LNCAP (cell line): ENCODE results near the gene MYO18B.

ENCODE experiments used
- CTCF ChIP-seq: fragments of 450-650 bp; IDR thresholded peaks from 2 replicates; pipeline ENCODE4 v1.5.1; 2017; ENCODE audit warnings: mild to moderate bottlenecking

Gene MYO18B

GRCh38 chr22:25888399-25889054 is 146.5 kb downstream of the MYO18B start:
- TF ChIP-seq CTCF: no peak

- no peak for TF ChIP-seq CTCF
Measured at GRCh38 chr22:25890651-25891050, 148.7 kb downstream of the MYO18B start.

- TF ChIP-seq CTCF: no peak
Measured at GRCh38 chr22:25892678-25893077, 150.7 kb downstream of the MYO18B start.

GRCh38 chr22:25895678-25896077 is 153.7 kb downstream of the MYO18B start:
- no peak for TF ChIP-seq CTCF

- peak; percentile 10; the same call in 1 of the 2 replicates for TF ChIP-seq CTCF
Measured at GRCh38 chr22:25896098-25896497, 154.1 kb downstream of the MYO18B start.

- no peak for TF ChIP-seq CTCF
Measured at GRCh38 chr22:25896592-25896991, 154.6 kb downstream of the MYO18B start.

- TF ChIP-seq CTCF: peak; percentile 42; the same call in 1 of the 2 replicates
Measured at GRCh38 chr22:25898707-25899365, 156.8 kb downstream of the MYO18B start.
